PC-9 (cell line): ENCODE results near the gene SEPTIN11. TPM values are rescaled to one million over a fixed set of nuclear protein-coding genes. Genes with fewer than 3 reads are reported as not detected.

Source experiments
- BruUV-seq: library from RNA; stranded (reverse); fragments of 400-500 nt; replicated peaks from 2 replicates; lab custom pipeline; 2021; lab: Mats Ljungman, UMichigan
- CTCF ChIA-PET: fragments of 300-600 bp; sonication (Branson Sonifier 250); formaldehyde crosslinking; loops from one replicate; lab custom pipeline; 2022; ENCODE audit warnings: antibody characterized with exemption; lab: Charles Lee
- POLR2A ChIA-PET: fragments of 300-600 bp; sonication (Branson Sonifier 250); formaldehyde crosslinking; loops from one replicate; lab custom pipeline; 2022; ENCODE audit warnings: antibody characterized with exemption; ENCODE audit not compliant: unreplicated experiment; lab: Charles Lee
- DNase-seq, 2 experiments: peaks; one replicate each; pipeline versions ENCODE4 v3.0.0 to v3.0.0-alpha.2; 2015 to 2022; ENCODE audit warnings: mixed read lengths in 1 of 2
- H2AFZ ChIP-seq: fragments of 200-600 bp; sonication (generic); 2 replicates; pipeline ENCODE4 v1.8.1; 2017; ENCODE audit warnings: antibody characterized with exemption
- H3F3A ChIP-seq: fragments of 200-600 bp; sonication (generic); 2 replicates; pipeline ENCODE4 v1.8.1; 2017; ENCODE audit warnings: antibody characterized with exemption, mild to moderate bottlenecking, low read depth; ENCODE audit not compliant: insufficient read depth
- H3K27ac ChIP-seq: fragments of 200-600 bp; sonication (generic); 2 replicates; pipeline ENCODE4 v1.6.1; 2016; ENCODE audit warnings: mixed run types
- H3K27me3 ChIP-seq: fragments of 200-600 bp; sonication (generic); 2 replicates; pipeline ENCODE4 v1.6.1; 2016; ENCODE audit warnings: low read depth, mixed run types; ENCODE audit not compliant: insufficient read depth
- H3K36me3 ChIP-seq: fragments of 200-600 bp; sonication (generic); 2 replicates; pipeline ENCODE4 v1.6.1; 2016; ENCODE audit warnings: low read depth, mixed run types
- H3K4me1 ChIP-seq: fragments of 200-600 bp; sonication (generic); replicated peaks from 2 replicates; pipeline ENCODE4 v1.6.1; 2016; ENCODE audit warnings: mixed run types; ENCODE audit not compliant: insufficient read depth
- H3K4me2 ChIP-seq: fragments of 200-600 bp; sonication (generic); 2 replicates; pipeline ENCODE4 v1.6.1; 2017; ENCODE audit warnings: mixed run types
- H3K4me3 ChIP-seq: fragments of 200-600 bp; sonication (generic); 2 replicates; pipeline ENCODE4 v1.6.1; 2016; ENCODE audit warnings: mixed run types
- H3K79me2 ChIP-seq: fragments of 200-600 bp; sonication (generic); 2 replicates; pipeline ENCODE4 v1.6.1; 2017; ENCODE audit warnings: low read depth, mixed run types
- H3K9me2 ChIP-seq: fragments of 200-600 bp; sonication (generic); 2 replicates; pipeline ENCODE4 v1.8.1; 2017; ENCODE audit warnings: mild to moderate bottlenecking; ENCODE audit not compliant: insufficient read depth
- H3K9me3 ChIP-seq: fragments of 200-600 bp; sonication (generic); 2 replicates; pipeline ENCODE4 v1.8.1; 2016; ENCODE audit warnings: low read depth; ENCODE audit not compliant: insufficient read depth
- H4K20me1 ChIP-seq: fragments of 200-600 bp; sonication (generic); 2 replicates; pipeline ENCODE4 v1.8.1; 2017; ENCODE audit not compliant: insufficient read depth
- CTCF ChIP-seq: fragments of 200-600 bp; sonication (generic); conservative IDR thresholded peaks from 2 replicates; pipeline ENCODE4 v1.6.1; 2017; ENCODE audit warnings: mixed run types, antibody characterized with exemption, mild to moderate bottlenecking, moderate library complexity
- EZH2 ChIP-seq: fragments of 200-600 bp; sonication (generic); IDR thresholded peaks from 2 replicates; pipeline ENCODE4 v1.8.0; 2017; ENCODE audit warnings: antibody characterized with exemption, low read depth
- intact Hi-C: fragments of 100-400 bp; cut with micrococcal nuclease; formaldehyde crosslinking; loops from one replicate; pipeline ENCODE4 v1.10.0; 2022; ENCODE audit not compliant: unreplicated experiment
- total RNA-seq: library from RNA; stranded (reverse); gene quantifications from 2 replicates; pipeline ENCODE4 v1.2.3, GENCODE V29; 2021

SEPTIN11 gene
- total RNA-seq, 1 experiment from 2014 or later, result 48.1 TPM

- Histone ChIP-seq H4K20me1 (no peaks in the 10 kb centered on the region), H3F3A (0 out of 2 replicates have a peak, but pooled peaks cover 1% of the 10 kb centered on the region), H3K4me2 (peak overlapping the region; percentile 54), H3K36me3 (no peaks in the 10 kb centered on the region), H3K4me3 (no peak overlapping the region), H3K27me3 (no peaks in the 10 kb centered on the region), H3K79me2 (peaks cover 19% of the 10 kb centered on the region; the same call in 1 of the 2 replicates), H3K9me2 (no peaks in the 10 kb centered on the region), H3K4me1 (peaks cover 28% of the 10 kb centered on the region), H3K27ac (peak overlapping the region; percentile 70), H3K9me3 (no peaks in the 10 kb centered on the region), H2AFZ (no peak overlapping the region)
- DNase-seq, result no peak
- no TSS peak for BruUV-seq
- ChIA-PET POLR2A (interaction anchor here (0.5 to 0.7 kb wide), 3 partner anchors 15 to 180 kb away, joined by 3 to 7 read pairs (median 5); no protein-coding TSS in a partner anchor), CTCF (no interaction called here)
- intact Hi-C loops, result no loop called here
- TF ChIP-seq CTCF (no peak), EZH2 (no peak)
Observed at GRCh38 chr4:76982638-76983584, 33.4 kb downstream of the SEPTIN11 start.

DNA sequence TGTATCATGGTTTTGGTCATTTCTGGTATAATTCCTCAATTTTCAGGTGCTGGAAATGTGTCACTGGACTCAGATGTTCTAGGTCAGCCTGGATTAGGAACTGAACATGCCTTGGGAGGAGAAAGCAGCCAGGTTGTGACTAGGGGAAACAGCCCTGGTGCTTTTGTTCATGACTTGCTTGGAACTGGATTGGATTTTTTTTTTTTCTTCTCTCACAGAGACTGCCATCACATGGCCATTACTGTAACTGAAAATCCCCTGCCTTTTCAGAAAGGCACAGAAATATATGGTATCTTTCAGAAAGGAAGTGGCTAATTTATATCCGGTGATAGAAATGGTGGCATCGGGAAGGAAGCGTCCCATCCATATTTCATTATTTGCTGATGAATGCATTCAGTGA, 34.6 kb downstream of the SEPTIN11 start:
- no peak overlapping the region for H3K4me3 ChIP-seq
- POLR2A ChIA-PET, result no interaction called here
- H3K4me2 ChIP-seq, result no peak overlapping the region
- peaks cover 19% of the 10 kb centered on the region; the same call in 1 of the 2 replicates for H3K79me2 ChIP-seq
- no peak overlapping the region for H2AFZ ChIP-seq
- H3K36me3 ChIP-seq, result no peaks in the 10 kb centered on the region
- peaks cover 15% of the 10 kb centered on the region for H3K4me1 ChIP-seq
- no peaks in the 10 kb centered on the region for H3K9me2 ChIP-seq
- H4K20me1 ChIP-seq, result no peaks in the 10 kb centered on the region
- CTCF ChIA-PET, result no interaction called here
- intact Hi-C loops, result no loop called here
- TF ChIP-seq EZH2, result no peak
- TF ChIP-seq CTCF, result 0 out of 2 replicates have a peak, but pooled peaks have one; percentile 30
- no peak overlapping the region for H3K27ac ChIP-seq
- DNase-seq, result no peak
- H3F3A ChIP-seq, result no peaks in the 10 kb centered on the region
- BruUV-seq, result no TSS peak
- no peaks in the 10 kb centered on the region for H3K9me3 ChIP-seq
- no peaks in the 10 kb centered on the region for H3K27me3 ChIP-seq

DNA sequence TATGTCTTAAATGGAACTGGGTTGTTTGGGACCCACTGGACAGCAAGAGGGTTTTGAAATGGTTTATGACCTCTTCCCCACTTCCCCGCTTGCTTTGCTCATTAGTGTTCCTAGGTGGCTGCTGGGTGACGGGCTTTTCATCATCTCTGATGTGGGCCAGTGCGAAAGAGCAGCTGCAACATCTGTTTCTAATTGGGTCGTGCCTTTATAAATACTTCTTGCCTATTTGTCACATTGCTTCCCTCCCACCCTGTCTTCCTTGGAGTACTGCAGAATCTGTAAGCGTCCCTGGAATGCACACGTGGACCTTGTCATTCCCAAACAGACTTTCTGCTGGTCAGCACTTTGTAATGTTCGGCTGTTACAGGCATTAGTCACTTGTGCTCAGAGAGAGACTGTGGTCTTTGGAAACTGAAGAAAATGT, 35.2 kb downstream of the SEPTIN11 start:
- TF ChIP-seq CTCF (no peak), EZH2 (no peak)
- BruUV-seq, result no TSS peak
- H3K27me3 ChIP-seq, result no peaks in the 10 kb centered on the region
- peaks cover 15% of the 10 kb centered on the region; the same call in 1 of the 2 replicates for H3K79me2 ChIP-seq
- CTCF ChIA-PET, result no interaction called here
- no peaks in the 10 kb centered on the region for H3K36me3 ChIP-seq
- H3K4me1 ChIP-seq, result peaks cover 10% of the 10 kb centered on the region; the same call in 1 of the 2 replicates
- H3K9me2 ChIP-seq, result no peaks in the 10 kb centered on the region
- intact Hi-C loops, result no loop called here
- DNase-seq, result no peak
- no peak overlapping the region for H3K4me2 ChIP-seq
- POLR2A ChIA-PET, result no interaction called here
- H2AFZ ChIP-seq, result no peak overlapping the region
- H4K20me1 ChIP-seq, result no peaks in the 10 kb centered on the region
- H3K27ac ChIP-seq, result no peak overlapping the region
- no peak overlapping the region for H3K4me3 ChIP-seq
- H3F3A ChIP-seq, result no peaks in the 10 kb centered on the region
- H3K9me3 ChIP-seq, result no peaks in the 10 kb centered on the region
